Subcutaneous adipose tissue (tissue), 4 donors: ENCODE data around the gene CDK13. TPM values are rescaled to one million over a fixed set of nuclear protein-coding genes. Genes with fewer than 3 reads are reported as not detected.

ENCODE experiments used
- total RNA-seq, 4 donors: library from RNA; depleted of rRNA; stranded (reverse); fragments of >200 nt; gene quantifications; one replicate each; pipeline ENCODE4 v1.1.0, GENCODE V29; 2016
- TF ChIP-seq, protein P1 (sequence below): fragments of 450-650 bp; IDR thresholded peaks from one replicate; pipeline ENCODE4 v1.5.1; 2016; ENCODE audit warnings: low read depth, mild to moderate bottlenecking, control low read depth, antibody characterized with exemption, moderate library complexity

The CDK13 gene
- total RNA-seq, 4 donors from 2014 or later: 65.6 to 81.9 (median 68.3) TPM

DNA sequence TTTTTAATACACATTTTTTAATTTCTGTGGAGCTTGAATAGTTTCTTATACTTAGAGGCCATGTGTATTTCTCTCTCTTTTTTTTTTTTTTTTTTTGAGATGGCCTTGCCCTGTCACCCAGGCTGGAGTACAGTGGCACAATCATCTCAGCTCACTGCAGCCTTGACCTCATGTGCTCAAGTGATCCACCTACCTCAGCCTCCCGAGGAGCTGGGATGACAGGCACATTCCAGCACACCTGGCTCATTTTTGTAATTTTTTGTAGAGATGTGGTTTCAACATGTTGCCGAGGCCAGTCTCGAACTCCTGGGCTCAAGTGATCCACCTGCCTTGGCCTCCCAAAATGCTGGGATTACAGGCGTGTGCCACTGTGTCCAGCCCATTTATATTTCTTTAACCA, 64.3 kb downstream of the CDK13 start:
- TF ChIP-seq, protein P1, sequence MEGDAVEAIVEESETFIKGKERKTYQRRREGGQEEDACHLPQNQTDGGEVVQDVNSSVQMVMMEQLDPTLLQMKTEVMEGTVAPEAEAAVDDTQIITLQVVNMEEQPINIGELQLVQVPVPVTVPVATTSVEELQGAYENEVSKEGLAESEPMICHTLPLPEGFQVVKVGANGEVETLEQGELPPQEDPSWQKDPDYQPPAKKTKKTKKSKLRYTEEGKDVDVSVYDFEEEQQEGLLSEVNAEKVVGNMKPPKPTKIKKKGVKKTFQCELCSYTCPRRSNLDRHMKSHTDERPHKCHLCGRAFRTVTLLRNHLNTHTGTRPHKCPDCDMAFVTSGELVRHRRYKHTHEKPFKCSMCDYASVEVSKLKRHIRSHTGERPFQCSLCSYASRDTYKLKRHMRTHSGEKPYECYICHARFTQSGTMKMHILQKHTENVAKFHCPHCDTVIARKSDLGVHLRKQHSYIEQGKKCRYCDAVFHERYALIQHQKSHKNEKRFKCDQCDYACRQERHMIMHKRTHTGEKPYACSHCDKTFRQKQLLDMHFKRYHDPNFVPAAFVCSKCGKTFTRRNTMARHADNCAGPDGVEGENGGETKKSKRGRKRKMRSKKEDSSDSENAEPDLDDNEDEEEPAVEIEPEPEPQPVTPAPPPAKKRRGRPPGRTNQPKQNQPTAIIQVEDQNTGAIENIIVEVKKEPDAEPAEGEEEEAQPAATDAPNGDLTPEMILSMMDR: no peak

DNA sequence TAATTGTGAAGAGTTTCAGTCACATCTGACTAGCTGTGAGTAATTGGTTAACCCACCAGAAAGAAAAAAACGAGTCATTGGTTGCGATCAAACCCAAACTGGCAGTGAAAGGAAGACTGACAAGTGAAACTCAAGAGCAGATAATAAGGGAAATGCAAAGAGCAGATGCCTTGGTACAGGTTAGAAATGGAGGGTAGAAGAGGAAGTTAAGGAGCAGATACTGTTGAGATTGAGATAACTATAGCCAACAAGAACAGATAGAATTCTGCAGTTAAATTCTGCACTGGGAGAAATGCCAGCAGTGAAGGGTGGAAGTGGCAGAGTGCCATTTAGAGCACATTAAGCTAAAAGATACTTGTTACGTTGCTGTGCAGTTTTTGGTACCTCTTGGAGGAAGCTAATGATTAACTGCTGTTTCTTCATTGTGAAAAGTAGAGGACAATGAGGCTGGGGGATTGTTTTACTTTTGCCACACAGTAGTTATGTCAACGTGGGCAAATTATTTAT, 65.8 kb downstream of the CDK13 start:
- TF ChIP-seq, protein P1: no peak

DNA sequence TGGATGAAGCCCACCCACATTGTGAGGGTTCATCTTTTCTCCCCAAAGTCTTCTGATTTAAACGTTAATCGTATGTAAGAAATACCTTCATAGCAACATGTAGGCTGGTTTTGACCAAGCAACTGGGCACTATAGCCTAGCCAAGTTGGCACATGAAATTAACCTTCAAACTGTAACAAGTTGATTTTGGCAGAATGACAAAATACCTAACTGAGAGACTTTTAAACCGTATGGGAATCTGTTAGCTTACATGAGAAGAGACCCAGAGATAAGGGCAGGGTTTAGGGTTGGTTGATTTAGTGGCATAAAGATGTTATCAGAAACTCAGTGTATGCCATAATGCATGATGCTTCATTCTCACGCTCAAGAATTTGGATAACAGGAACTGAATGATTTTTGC, 69.5 kb downstream of the CDK13 start:
- TF ChIP-seq, protein P1: no peak

DNA sequence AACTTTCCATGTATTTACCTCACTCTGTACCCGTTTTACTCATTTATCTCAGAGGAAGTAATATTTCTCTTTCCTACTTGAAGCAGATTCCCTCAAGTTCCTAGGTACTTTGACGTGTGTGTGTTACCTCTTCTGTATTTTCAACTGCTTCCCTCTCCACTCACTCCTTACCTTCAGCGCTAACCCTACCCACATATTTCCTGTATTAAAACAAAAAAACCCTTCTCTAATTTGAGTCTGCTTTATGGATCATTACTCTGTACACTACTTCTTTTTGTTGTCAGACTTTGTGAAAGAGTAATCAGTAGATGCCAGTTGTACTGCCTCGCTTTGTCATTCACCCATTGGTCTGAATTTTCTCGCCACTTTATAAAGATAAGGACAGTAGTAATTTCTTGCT, 74.0 kb downstream of the CDK13 start:
- TF ChIP-seq, protein P1: no peak

DNA sequence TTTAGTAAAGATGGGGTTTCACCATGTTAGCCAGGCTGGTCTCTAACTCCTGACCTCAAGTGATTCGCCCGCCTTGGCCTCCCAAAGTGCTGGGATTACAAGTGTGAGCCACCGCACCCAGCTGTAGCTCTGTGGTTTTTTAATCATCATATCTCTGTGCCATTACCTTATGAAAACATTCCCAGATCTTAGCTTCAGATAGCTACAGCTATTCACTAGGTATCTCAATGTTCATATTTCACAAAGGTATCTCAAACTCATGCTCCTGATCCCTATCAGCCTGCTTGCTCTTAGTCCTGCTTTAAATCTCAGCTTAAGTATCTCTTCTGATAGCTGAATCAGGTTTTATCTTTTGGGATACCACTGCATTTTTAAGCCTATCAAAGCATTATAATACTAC, 74.8 kb downstream of the CDK13 start:
- TF ChIP-seq, protein P1: no peak

DNA sequence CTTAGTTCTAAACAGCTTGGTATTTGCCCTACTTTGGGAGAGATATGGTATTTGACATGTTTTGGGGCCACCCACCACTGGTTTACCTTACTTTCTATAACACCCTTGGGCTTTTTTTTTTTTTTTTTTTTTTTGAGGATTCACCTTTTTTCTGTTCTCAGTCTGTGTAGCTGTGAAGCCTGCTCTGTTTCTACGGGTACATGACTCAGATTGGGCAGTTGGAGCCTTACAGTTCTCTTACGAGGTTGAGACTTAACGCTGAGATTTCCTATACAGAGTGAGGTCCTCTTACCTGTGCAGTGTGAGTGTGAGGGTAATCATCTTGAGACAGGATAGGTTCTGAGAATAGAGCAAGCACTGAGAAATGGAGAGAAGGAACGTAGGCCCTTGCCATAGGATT, 77.5 kb downstream of the CDK13 start:
- TF ChIP-seq, protein P1: no peak

DNA sequence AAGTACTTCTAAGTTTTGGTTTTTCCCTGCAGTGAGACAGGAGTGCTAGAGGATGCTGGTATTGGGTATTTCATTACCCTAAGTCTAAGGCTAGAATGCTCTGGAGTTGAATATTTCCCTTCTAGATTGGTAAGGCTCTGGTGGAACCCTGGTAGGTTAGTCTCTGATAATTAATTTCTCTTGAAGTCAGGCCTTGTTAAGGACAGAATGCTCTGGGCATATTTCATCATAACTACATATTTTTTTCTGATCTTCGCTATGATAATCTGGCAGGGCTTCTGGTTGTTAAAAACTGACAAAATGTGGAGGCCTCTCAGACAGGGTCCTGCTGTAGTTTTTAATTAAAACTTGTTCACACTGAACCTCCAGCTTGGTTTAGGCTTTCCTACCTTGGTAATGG, 83.8 kb downstream of the CDK13 start:
- TF ChIP-seq, protein P1: no peak
